ENCODE data around the gene GUCY2D. TPM values are rescaled to one million over a fixed set of nuclear protein-coding genes. Genes with fewer than 3 reads are reported as not detected.

Gene GUCY2D
- total and polyA plus RNA-seq, 3 experiments from 2014 or later: 0.22 TPM; not detected in 2

- Histone ChIP-seq H3K27ac (ENCODE audit: low read depth, low read length) (no peak overlapping the region), H3K36me3 (ENCODE audit: insufficient read depth, low read length) (no peaks in the 10 kb centered on the region), H3K4me1 (ENCODE audit: insufficient read depth, low read length) (peaks cover 4% of the 10 kb centered on the region), H3K27me3 (ENCODE audit: insufficient read depth, low read length, poor library complexity, severe bottlenecking) (peaks cover 6% of the 10 kb centered on the region), H3K9me3 (ENCODE audit: low read length) (no peaks in the 10 kb centered on the region), H3K4me3 (ENCODE audit: low read length) (no peak overlapping the region)
- peaks cover 3 to 7% (median 4%) of the 10 kb centered on the region in 3 donors for H3K4me1 Mint-ChIP-seq
- H3K36me3 Mint-ChIP-seq: peaks cover 0 to 2% (median 0%) of the 10 kb centered on the region in 3 donors
- H3K27ac Mint-ChIP-seq: no peak overlapping the region
- POLR2A ChIA-PET: no interaction called here
- peaks cover 26 to 40% of the 10 kb centered on the region in 2 donors for H3K27me3 Mint-ChIP-seq
- CTCF ChIA-PET: no interaction called here
- no peak overlapping the region for H3K4me3 Mint-ChIP-seq
- DNase-seq: no peak
- H3K9me3 Mint-ChIP-seq: no peaks in the 10 kb centered on the region
Measured at GRCh38 chr17:8006836-8007680, 4.6 kb downstream of the GUCY2D start.

GRCh38 chr17:8007836-8008235 lies 5.4 kb downstream of the GUCY2D start:
- Mint-ChIP-seq H3K27me3 (peaks cover 21 to 36% of the 10 kb centered on the region in 2 donors), H3K9me3 (no peaks in the 10 kb centered on the region), H3K36me3 (no peaks in the 10 kb centered on the region), H3K27ac (no peak overlapping the region), H3K4me3 (no peak overlapping the region), H3K4me1 (no peaks in the 10 kb centered on the region)
- ChIA-PET CTCF (interaction anchor here (0.9 kb wide), 1 partner anchor 17 kb away, joined by 3 read pairs; no protein-coding TSS in a partner anchor), POLR2A (no interaction called here)
- Histone ChIP-seq H3K4me1 (ENCODE audit: insufficient read depth, low read length) (no peaks in the 10 kb centered on the region), H3K4me3 (ENCODE audit: low read length) (no peak overlapping the region), H3K9me3 (ENCODE audit: low read length) (no peaks in the 10 kb centered on the region), H3K27me3 (ENCODE audit: insufficient read depth, low read length, poor library complexity, severe bottlenecking) (no peaks in the 10 kb centered on the region), H3K27ac (ENCODE audit: low read depth, low read length) (no peak overlapping the region), H3K36me3 (ENCODE audit: insufficient read depth, low read length) (no peaks in the 10 kb centered on the region)
- no peak for DNase-seq

GRCh38 chr17:8012045-8012580 lies 9.7 kb downstream of the GUCY2D start:
- H3K36me3 Mint-ChIP-seq: no peaks in the 10 kb centered on the region
- no peak for DNase-seq
- Histone ChIP-seq H3K36me3 (ENCODE audit: insufficient read depth, low read length) (no peaks in the 10 kb centered on the region), H3K4me1 (ENCODE audit: insufficient read depth, low read length) (no peaks in the 10 kb centered on the region), H3K4me3 (ENCODE audit: low read length) (no peak overlapping the region), H3K27ac (ENCODE audit: low read depth, low read length) (no peak overlapping the region), H3K27me3 (ENCODE audit: insufficient read depth, low read length, poor library complexity, severe bottlenecking) (peaks cover 8% of the 10 kb centered on the region), H3K9me3 (ENCODE audit: low read length) (no peaks in the 10 kb centered on the region)
- H3K27ac Mint-ChIP-seq: no peak overlapping the region
- H3K9me3 Mint-ChIP-seq: no peaks in the 10 kb centered on the region
- peaks cover 6 to 9% (median 7%) of the 10 kb centered on the region in 3 donors for H3K4me1 Mint-ChIP-seq
- H3K4me3 Mint-ChIP-seq: no peak overlapping the region
- ChIA-PET POLR2A (no interaction called here), CTCF (no interaction called here)
- peaks cover 5 to 34% of the 10 kb centered on the region in 2 donors for H3K27me3 Mint-ChIP-seq

- no peak for DNase-seq
- no peaks in the 10 kb centered on the region for H3K36me3 ChIP-seq (ENCODE audit: insufficient read depth, low read length)
- Mint-ChIP-seq H3K9me3 (no peaks in the 10 kb centered on the region), H3K4me1 (peaks cover 6 to 9% (median 7%) of the 10 kb centered on the region in 3 donors), H3K36me3 (no peaks in the 10 kb centered on the region), H3K27me3 (peaks cover 5 to 32% of the 10 kb centered on the region in 2 donors), H3K27ac (no peak overlapping the region), H3K4me3 (no peak overlapping the region)
- no peaks in the 10 kb centered on the region for H3K4me1 ChIP-seq (ENCODE audit: insufficient read depth, low read length)
- H3K9me3 ChIP-seq (ENCODE audit: low read length): no peaks in the 10 kb centered on the region
- no peak overlapping the region for H3K4me3 ChIP-seq (ENCODE audit: low read length)
- no peak overlapping the region for H3K27ac ChIP-seq (ENCODE audit: low read depth, low read length)
- ChIA-PET POLR2A (no interaction called here), CTCF (no interaction called here)
- peaks cover 13% of the 10 kb centered on the region for H3K27me3 ChIP-seq (ENCODE audit: insufficient read depth, low read length, poor library complexity, severe bottlenecking)
Measured at GRCh38 chr17:8012996-8013640, 10.7 kb downstream of the GUCY2D start.

DNA sequence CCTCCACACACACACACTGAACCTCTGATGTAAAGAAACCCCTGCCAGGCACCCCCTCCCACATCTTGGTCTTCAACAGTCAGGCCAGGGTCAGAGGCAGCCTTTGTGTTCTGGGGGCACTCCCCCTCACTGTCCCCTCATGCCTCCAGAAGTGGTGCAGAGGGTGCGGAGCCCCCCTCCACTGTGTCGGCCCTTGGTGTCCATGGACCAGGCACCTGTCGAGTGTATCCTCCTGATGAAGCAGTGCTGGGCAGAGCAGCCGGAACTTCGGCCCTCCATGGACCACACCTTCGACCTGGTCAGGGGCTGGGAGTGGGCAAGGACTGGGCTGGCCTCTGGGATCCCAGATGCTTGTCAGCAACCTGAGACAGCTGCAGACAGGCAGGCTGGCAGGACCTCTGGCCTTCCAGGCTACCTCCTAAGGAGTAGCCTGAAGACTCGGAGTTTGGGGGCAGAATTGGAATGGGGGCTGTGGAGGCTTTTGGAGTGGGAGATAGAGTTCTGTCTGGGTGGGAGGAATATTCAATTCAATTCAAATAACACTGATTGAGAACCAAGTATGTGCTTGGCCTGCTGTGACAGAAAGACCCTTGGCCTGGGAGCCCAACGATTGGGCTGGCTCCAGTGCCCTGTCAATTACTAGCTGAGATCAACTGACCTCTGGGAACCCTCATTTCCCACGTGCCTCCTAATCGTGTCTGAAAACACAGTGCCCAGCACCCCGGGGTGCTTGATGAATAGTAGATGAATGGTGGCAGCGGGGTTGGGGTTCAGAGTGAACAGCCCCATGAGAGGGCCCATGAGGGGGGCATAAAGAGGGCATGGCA lies 11.5 kb downstream of the GUCY2D start:
- ChIA-PET POLR2A (no interaction called here), CTCF (no interaction called here)
- Histone ChIP-seq H3K36me3 (ENCODE audit: insufficient read depth, low read length) (no peaks in the 10 kb centered on the region), H3K9me3 (ENCODE audit: low read length) (no peaks in the 10 kb centered on the region), H3K27me3 (ENCODE audit: insufficient read depth, low read length, poor library complexity, severe bottlenecking) (peaks cover 13% of the 10 kb centered on the region), H3K4me3 (ENCODE audit: low read length) (no peak overlapping the region), H3K4me1 (ENCODE audit: insufficient read depth, low read length) (no peaks in the 10 kb centered on the region), H3K27ac (ENCODE audit: low read depth, low read length) (no peak overlapping the region)
- peaks cover 5 to 36% of the 10 kb centered on the region in 2 donors for H3K27me3 Mint-ChIP-seq
- peak overlapping the region in 1 of 8 donors; percentile 77 for H3K27ac Mint-ChIP-seq
- DNase-seq: no peak
- peaks cover 6 to 9% (median 7%) of the 10 kb centered on the region in 3 donors for H3K4me1 Mint-ChIP-seq
- H3K36me3 Mint-ChIP-seq: no peaks in the 10 kb centered on the region
- H3K9me3 Mint-ChIP-seq: no peaks in the 10 kb centered on the region
- H3K4me3 Mint-ChIP-seq: peak overlapping the region in 2 of 7 donors; percentile 48 to 63

DNA sequence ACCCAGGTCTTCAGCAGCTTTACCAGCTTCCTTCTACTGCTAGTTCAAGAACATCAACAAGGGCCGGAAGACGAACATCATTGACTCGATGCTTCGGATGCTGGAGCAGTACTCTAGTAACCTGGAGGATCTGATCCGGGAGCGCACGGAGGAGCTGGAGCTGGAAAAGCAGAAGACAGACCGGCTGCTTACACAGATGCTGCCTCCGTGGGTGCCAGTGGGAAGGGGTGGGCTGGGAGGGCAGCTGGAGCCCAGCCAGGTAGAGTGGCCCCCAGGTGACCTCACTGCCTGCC lies 12.1 kb downstream of the GUCY2D start:
- H3K4me3 ChIP-seq (ENCODE audit: low read length): no peak overlapping the region
- H3K27ac ChIP-seq (ENCODE audit: low read depth, low read length): no peak overlapping the region
- peaks cover 6 to 41% of the 10 kb centered on the region in 2 donors for H3K27me3 Mint-ChIP-seq
- H3K4me1 ChIP-seq (ENCODE audit: insufficient read depth, low read length): no peaks in the 10 kb centered on the region
- ChIA-PET POLR2A (no interaction called here), CTCF (no interaction called here)
- H3K9me3 ChIP-seq (ENCODE audit: low read length): no peaks in the 10 kb centered on the region
- H3K27me3 ChIP-seq (ENCODE audit: insufficient read depth, low read length, poor library complexity, severe bottlenecking): peaks cover 13% of the 10 kb centered on the region
- peak overlapping the region in 2 of 7 donors; percentile 48 to 63 for H3K4me3 Mint-ChIP-seq
- peaks cover 6 to 9% (median 7%) of the 10 kb centered on the region in 3 donors for H3K4me1 Mint-ChIP-seq
- H3K27ac Mint-ChIP-seq: no peak overlapping the region
- H3K9me3 Mint-ChIP-seq: no peaks in the 10 kb centered on the region
- H3K36me3 Mint-ChIP-seq: no peaks in the 10 kb centered on the region
- no peaks in the 10 kb centered on the region for H3K36me3 ChIP-seq (ENCODE audit: insufficient read depth, low read length)
- no peak for DNase-seq

- Mint-ChIP-seq H3K36me3 (no peaks in the 10 kb centered on the region), H3K4me3 (peak overlapping the region in 5 of 7 donors; percentile 3 to 39 (median 31)), H3K27me3 (peaks cover 6 to 48% of the 10 kb centered on the region in 2 donors), H3K27ac (peak overlapping the region in 1 of 8 donors; percentile 76), H3K4me1 (peaks cover 6 to 9% (median 7%) of the 10 kb centered on the region in 3 donors), H3K9me3 (no peaks in the 10 kb centered on the region)
- no peak for DNase-seq
- no peak overlapping the region for H3K27ac ChIP-seq (ENCODE audit: low read depth, low read length)
- peaks cover 13% of the 10 kb centered on the region for H3K27me3 ChIP-seq (ENCODE audit: insufficient read depth, low read length, poor library complexity, severe bottlenecking)
- H3K4me1 ChIP-seq (ENCODE audit: insufficient read depth, low read length): no peaks in the 10 kb centered on the region
- ChIA-PET POLR2A (no interaction called here), CTCF (interaction anchor here (2.0 kb wide), 1 partner anchor 25 kb away, joined by 5 read pairs; no protein-coding TSS in a partner anchor)
- no peak overlapping the region for H3K4me3 ChIP-seq (ENCODE audit: low read length)
- no peaks in the 10 kb centered on the region for H3K36me3 ChIP-seq (ENCODE audit: insufficient read depth, low read length)
- H3K9me3 ChIP-seq (ENCODE audit: low read length): no peaks in the 10 kb centered on the region
Measured at GRCh38 chr17:8015236-8015956, 13.0 kb downstream of the GUCY2D start.

All from CD8-positive, alpha-beta memory T cell (primary cell).